Measurements from ENCODE around the gene CTAG2. TPM values are rescaled to one million over a fixed set of nuclear protein-coding genes. Genes with fewer than 3 reads are reported as not detected.

Gene CTAG2
- total and polyA plus RNA-seq, 2 donors (not counting 1 experiment from before 2014, with no cell fraction given) = not detected

DNA sequence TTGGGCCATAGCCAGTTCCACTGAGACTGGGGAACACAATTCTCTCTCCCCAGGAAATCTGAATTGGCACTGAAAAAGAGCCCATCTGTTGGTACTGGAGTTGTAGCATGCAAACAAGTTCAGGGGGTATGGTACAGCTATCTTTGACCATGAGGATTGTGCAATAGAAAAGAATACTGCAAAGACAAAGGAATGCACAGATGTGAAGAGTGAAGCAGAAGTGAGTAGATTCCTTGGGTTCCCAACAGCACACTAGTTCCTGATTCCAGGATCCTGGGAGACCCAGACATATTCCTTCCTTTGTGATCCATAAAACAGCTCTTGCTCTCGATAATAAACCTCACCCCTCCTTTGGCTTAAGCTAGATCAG lies 43.3 kb upstream of the CTAG2 start:
- CTCF ChIA-PET = interaction anchor here (0.7 kb wide), 1 partner anchor 20 kb away, joined by 4 read pairs; no protein-coding TSS in a partner anchor
- intact Hi-C loops (cut with micrococcal nuclease) = no loop called here

DNA sequence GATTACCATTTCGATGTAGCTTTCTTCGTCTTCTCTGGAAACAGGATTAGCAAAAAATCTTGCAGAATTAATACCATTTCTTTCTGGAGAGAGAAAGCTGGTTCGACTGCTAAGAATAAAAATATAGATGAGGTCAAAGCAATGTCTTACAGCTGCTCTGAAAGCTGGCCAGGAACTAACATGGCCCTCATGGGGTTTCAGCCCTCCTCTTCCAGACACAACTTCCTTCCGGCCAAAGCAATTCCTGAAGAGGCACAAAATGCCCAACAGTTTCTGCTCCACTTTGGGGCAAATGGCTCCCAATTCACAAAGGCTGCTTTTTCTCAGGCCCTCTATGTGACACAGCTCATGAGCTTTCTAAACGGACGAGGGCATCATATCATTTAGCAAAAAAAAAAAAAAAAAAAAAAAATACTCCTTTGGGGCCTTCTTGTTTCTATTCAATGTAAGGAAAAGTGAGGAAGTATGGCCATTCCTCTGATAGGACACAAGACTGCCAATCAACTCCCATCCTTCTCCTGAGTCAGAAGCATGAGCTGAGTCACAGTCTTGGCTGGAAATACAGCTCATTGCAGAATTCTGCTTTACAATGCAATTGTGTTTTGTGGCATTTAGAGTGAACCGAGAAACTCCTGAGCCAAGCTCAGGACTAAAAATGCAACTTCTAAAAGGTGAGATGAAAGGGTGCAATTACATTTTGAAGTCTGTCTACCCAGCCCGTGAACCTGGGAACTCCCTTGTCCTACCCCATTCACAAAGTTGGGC lies 42.7 kb upstream of the CTAG2 start:
- Histone ChIP-seq H3K4me1 (ENCODE audit: control insufficient read depth in 2 of 2, insufficient read depth in 2 of 2, low read length in 2 of 2) (peaks cover 5 to 9% of the 10 kb centered on the region in 2 donors), H3K36me3 (replicated peaks in 1 of 2; ENCODE audit: control extremely low read depth in 1 of 2, control insufficient read depth in 1 of 2, extremely low read depth in 1 of 2, insufficient read depth in 2 of 2, low read length in 1 of 2) (peaks cover 0 to 30% of the 10 kb centered on the region in 2 experiments), H4K20me1 (ENCODE audit: control insufficient read depth, insufficient read depth, low read length, poor library complexity, severe bottlenecking) (no peaks in the 10 kb centered on the region), H3K27me3 (replicated peaks in 1 of 4; ENCODE audit: control extremely low read depth in 1 of 4, control insufficient read depth in 3 of 4, insufficient read depth in 4 of 4, low read length in 3 of 4) (no peaks in the 10 kb centered on the region), H3K9me3 (ENCODE audit: control extremely low read depth in 1 of 3, control insufficient read depth in 2 of 3, insufficient read depth in 1 of 3, low read length in 2 of 3) (no peaks in the 10 kb centered on the region), H2AFZ (ENCODE audit: insufficient read depth, low read depth, low read length, poor library complexity, severe bottlenecking) (no peak overlapping the region), H3K27ac (ENCODE audit: low read length in 2 of 2) (no peak overlapping the region), H3K4me3 (ENCODE audit: control extremely low read depth in 1 of 5, extremely low read depth in 1 of 5, insufficient read depth in 1 of 5, low read depth in 2 of 5, low read length in 4 of 5) (no peak overlapping the region), H3K9ac (ENCODE audit: low read length) (no peak overlapping the region), H3K4me2 (replicated peaks; ENCODE audit: low read depth, low read length, poor library complexity, severe bottlenecking) (no peak overlapping the region), H3K79me2 (ENCODE audit: control insufficient read depth, insufficient read depth, low read length) (no peaks in the 10 kb centered on the region)
- CTCF ChIA-PET = interaction anchor here (0.7 kb wide), 1 partner anchor 21 kb away, joined by 4 read pairs; no protein-coding TSS in a partner anchor
- Mint-ChIP-seq H3K9me3 (ENCODE audit: insufficient read depth) (no peaks in the 10 kb centered on the region), H3K4me1 (peaks cover 15% of the 10 kb centered on the region), H3K27ac (no peak overlapping the region), H3K4me3 (no peak overlapping the region), H3K27me3 (no peaks in the 10 kb centered on the region)
- TF ChIP-seq, protein P1, sequence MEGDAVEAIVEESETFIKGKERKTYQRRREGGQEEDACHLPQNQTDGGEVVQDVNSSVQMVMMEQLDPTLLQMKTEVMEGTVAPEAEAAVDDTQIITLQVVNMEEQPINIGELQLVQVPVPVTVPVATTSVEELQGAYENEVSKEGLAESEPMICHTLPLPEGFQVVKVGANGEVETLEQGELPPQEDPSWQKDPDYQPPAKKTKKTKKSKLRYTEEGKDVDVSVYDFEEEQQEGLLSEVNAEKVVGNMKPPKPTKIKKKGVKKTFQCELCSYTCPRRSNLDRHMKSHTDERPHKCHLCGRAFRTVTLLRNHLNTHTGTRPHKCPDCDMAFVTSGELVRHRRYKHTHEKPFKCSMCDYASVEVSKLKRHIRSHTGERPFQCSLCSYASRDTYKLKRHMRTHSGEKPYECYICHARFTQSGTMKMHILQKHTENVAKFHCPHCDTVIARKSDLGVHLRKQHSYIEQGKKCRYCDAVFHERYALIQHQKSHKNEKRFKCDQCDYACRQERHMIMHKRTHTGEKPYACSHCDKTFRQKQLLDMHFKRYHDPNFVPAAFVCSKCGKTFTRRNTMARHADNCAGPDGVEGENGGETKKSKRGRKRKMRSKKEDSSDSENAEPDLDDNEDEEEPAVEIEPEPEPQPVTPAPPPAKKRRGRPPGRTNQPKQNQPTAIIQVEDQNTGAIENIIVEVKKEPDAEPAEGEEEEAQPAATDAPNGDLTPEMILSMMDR (IDR thresholded peaks at IDR 0.05) = no peak
- no peak for TF ChIP-seq EZH2 (IDR thresholded peaks at IDR 0.05; ENCODE audit: borderline replicate concordance, insufficient read depth, low read depth, low read length, poor library complexity, severe bottlenecking)
- DNase-seq = no peak
- WGBS (ENCODE audit: insufficient coverage) = no CpG with 5 or more reads among the region's 8 CpGs
- ATAC-seq (ENCODE audit: low read depth) = no peak
- POLR2A ChIA-PET = no interaction called here
- intact Hi-C loops (cut with micrococcal nuclease) = no loop called here

More for the DNA sequence above, 43.3 kb upstream of the CTAG2 start:
- Mint-ChIP-seq H3K27me3 (no peaks in the 10 kb centered on the region), H3K9me3 (ENCODE audit: insufficient read depth) (no peaks in the 10 kb centered on the region), H3K4me3 (no peak overlapping the region), H3K27ac (no peak overlapping the region), H3K4me1 (peaks cover 15% of the 10 kb centered on the region)
- Histone ChIP-seq H3K9me3 (ENCODE audit: control extremely low read depth in 1 of 3, control insufficient read depth in 2 of 3, insufficient read depth in 1 of 3, low read length in 2 of 3) (no peaks in the 10 kb centered on the region), H3K79me2 (ENCODE audit: control insufficient read depth, insufficient read depth, low read length) (no peaks in the 10 kb centered on the region), H4K20me1 (ENCODE audit: control insufficient read depth, insufficient read depth, low read length, poor library complexity, severe bottlenecking) (no peaks in the 10 kb centered on the region), H3K27ac (ENCODE audit: low read length in 2 of 2) (no peak overlapping the region), H2AFZ (ENCODE audit: insufficient read depth, low read depth, low read length, poor library complexity, severe bottlenecking) (no peak overlapping the region), H3K9ac (ENCODE audit: low read length) (no peak overlapping the region), H3K36me3 (replicated peaks in 1 of 2; ENCODE audit: control extremely low read depth in 1 of 2, control insufficient read depth in 1 of 2, extremely low read depth in 1 of 2, insufficient read depth in 2 of 2, low read length in 1 of 2) (peaks cover 0 to 30% of the 10 kb centered on the region in 2 experiments), H3K27me3 (replicated peaks in 1 of 4; ENCODE audit: control extremely low read depth in 1 of 4, control insufficient read depth in 3 of 4, insufficient read depth in 4 of 4, low read length in 3 of 4) (no peaks in the 10 kb centered on the region), H3K4me3 (ENCODE audit: control extremely low read depth in 1 of 5, extremely low read depth in 1 of 5, insufficient read depth in 1 of 5, low read depth in 2 of 5, low read length in 4 of 5) (no peak overlapping the region), H3K4me1 (ENCODE audit: control insufficient read depth in 2 of 2, insufficient read depth in 2 of 2, low read length in 2 of 2) (peaks cover 5 to 9% of the 10 kb centered on the region in 2 donors), H3K4me2 (replicated peaks; ENCODE audit: low read depth, low read length, poor library complexity, severe bottlenecking) (no peak overlapping the region)
- DNase-seq = no peak
- TF ChIP-seq EZH2 (IDR thresholded peaks at IDR 0.05; ENCODE audit: borderline replicate concordance, insufficient read depth, low read depth, low read length, poor library complexity, severe bottlenecking) = no peak
- TF ChIP-seq, protein P1 (IDR thresholded peaks at IDR 0.05) = no peak
- POLR2A ChIA-PET = no interaction called here
- no peak for ATAC-seq (ENCODE audit: low read depth)
- WGBS (ENCODE audit: insufficient coverage) = no CpG with 5 or more reads among the region's 1 CpG

Measured in B cell (primary cell).